Stimulated activated CD4-positive, alpha-beta T cell treated with anti-CD3 and anti-CD28 coated beads, Interleukin-15, amount 100 ng/mL, for 24 hours (primary cell): Measurements from ENCODE around the gene SPON2.

ENCODE experiments used
- DNase-seq: peaks from one replicate; pipeline ENCODE4 v3.0.0-alpha.2; 2020

The SPON2 gene

DNA sequence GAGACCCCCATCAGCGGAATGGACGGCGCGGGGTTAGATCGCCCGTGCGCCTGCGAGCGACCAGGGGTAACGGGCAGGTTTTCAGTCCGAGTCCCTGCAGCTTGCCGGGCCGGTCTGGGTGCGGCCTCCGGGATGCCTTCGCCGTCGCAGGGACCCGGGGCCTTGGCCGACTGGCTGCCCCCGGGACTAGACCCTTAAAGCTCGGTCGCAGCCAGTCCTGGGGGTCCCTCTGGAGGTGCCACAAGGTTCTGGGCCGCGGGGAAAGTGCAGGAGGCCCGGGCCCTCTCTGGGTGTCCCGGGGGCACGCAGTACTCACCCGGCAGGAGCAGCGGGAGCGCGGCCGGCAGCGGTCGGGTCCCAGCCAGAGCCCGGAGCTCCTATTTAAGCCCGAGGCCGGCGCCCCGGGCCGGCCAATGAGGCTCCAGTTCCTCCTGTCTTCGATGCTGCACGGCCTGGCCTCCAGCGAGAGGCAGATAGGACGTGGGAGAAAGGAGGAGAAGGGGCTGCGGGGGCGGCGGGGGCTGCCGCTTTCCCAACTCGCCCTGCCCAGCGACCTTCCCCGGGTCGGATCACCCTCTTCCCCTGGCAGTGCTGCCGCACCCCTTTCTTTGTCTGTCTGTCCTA, at the start of gene SPON2:
Gene SPON2, minus strand, starts transcription at position 356 of the 624 bp plus-strand sequence.
- DNase-seq: no peak

DNA sequence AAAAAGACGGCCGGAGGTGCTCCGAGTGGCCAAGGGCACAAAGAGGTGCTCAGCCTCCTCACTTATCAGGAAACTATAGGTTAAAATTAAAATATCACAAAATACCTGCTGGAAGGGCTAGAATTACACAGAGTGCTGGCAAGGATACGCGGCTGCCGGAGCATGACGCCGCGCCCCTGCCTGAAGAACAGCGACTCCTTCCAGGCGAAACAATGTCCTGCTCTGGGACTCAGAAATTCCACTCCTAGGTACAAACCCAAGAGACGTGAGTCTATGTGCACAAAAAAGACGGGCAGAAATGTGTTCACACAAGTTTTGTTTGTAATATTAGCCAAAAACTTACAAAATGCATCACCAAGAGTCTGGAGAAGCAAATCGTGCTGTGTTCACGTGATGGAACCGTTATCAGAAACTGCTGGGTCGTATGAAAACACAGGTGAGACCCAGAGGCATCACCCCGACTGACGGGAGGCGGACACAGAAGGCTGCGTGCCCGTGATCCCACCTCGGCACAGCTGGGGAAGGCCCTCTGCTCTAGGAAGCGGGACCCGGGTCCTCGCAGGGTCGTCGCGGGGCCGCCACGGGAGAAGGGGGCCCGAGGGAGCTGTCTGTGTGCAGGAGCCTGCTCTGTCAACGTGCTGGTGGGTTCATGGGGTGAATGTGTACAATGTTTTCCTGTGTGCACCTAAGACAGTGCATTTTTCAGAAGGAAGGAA, 48.9 kb upstream of the SPON2 start:
- DNase-seq: no peak

DNA sequence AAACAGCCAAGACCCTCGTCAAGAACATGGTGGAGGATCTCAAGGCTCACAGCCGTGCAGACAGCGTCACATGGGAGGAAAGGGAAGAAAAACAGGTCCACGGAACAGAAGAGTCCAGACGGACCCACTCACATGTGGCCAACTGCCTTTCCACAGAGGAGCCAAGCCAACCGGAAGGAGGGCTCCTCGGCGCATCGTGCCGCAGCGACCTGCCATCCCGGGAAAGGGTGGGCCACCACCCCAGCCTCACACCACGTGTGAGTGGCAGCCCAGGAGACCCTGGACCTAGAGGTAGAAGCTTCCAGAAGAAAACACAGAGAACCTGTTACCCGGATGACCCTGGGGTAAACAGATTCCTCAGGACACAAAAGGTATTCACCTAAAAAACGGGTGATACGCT, 48.2 kb upstream of the SPON2 start:
- DNase-seq: no peak

DNA sequence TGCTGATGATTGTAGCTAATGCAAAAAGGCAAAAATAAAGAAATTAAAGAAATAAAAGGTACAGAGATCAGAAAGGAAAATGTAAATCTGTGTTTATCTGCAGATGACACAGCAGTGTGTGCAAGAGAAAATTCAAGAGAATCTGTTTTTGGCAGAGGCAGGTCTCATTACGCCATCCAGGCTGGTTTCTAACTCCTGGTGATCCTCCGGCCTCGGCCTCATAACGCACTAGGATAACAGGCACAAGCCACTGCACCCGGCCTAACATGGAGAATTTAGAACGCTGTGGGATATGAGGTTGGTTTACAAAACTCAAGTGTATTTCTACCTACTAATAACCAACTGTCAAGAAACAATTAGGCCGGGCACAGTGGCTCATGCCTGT, 47.2 kb upstream of the SPON2 start:
- no peak for DNase-seq

DNA sequence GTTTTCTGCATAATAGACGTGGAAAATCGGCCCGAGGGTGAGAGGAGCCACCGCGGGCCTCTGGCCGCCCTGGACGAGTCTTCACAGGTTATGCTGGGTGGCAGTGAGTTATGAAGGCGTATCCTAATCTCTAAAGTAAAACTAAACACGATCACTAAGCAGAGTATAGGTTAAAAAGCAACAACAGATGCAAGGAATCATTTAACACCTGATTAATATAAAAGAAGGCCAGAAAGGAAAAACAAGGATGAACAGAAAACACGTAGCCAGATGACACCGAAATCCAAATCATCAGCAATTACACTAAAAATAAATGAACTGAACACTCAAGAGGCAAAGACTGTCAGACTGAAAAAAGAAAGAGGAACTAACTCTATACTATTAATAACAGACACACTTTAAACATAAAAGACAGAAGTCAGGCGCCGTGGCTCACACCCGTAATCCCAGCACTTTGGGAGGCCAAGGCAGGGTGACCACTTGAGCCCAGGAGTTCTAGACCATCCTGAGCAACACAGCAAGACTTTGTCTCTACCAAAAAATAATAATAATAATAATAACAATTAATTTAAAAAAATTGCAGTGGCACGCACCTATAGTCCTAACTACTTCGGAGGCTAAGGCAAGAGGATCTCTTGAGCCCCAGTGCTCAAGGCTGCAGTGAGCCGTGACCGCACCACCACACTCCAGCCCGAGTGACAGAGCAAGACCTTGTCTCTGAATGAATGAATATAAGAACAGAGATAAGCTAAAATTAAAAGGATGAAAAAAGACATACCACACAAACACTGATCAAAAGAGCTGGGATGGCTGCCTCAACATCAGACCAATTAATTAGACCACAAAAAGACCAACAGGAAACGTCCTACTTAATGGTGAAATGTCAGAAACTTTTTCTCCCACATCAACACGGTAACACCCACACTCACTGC, 46.5 kb upstream of the SPON2 start:
- no peak for DNase-seq

DNA sequence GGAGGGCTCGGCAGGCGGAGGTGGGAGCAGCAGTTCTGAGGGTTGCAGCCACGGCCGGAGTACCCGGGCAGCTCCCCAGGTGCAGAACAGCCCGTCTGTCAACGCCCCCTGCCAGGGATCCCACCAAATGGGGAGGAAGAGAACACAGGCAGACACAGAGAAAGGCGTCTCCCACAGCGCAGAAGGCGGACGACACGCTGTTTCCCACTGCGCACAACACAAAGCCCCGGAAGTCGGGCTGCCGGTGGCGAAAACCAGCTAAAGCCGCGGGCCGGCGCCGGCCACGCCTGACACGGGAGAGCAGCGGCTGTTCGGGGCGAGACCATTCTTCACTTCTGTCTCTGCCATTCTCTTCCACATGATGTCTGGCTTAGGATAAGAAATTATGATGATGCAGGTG, 45.0 kb upstream of the SPON2 start:
- no peak for DNase-seq

DNA sequence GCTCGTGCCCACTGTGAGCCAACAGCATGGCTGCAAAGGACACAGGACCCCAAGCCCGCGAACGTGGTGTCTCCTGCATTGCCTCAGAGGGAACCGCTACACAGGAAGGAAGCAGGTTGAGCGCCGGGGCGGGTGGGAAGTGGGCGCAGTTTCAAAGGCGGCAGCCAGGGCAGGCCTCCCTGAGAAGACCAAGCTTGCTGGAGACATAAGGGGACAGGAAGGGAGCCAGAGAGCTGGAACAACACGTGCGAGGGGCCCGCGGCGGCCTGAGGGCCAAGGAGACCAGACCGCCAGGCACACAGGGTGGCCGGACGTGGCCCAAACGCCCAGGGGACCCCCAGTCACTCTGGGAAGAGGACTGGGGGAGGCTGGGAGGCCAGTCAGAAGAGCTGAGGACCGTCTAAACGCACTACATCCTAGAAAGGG, 44.5 kb upstream of the SPON2 start:
- peak; percentile 79 for DNase-seq

DNA sequence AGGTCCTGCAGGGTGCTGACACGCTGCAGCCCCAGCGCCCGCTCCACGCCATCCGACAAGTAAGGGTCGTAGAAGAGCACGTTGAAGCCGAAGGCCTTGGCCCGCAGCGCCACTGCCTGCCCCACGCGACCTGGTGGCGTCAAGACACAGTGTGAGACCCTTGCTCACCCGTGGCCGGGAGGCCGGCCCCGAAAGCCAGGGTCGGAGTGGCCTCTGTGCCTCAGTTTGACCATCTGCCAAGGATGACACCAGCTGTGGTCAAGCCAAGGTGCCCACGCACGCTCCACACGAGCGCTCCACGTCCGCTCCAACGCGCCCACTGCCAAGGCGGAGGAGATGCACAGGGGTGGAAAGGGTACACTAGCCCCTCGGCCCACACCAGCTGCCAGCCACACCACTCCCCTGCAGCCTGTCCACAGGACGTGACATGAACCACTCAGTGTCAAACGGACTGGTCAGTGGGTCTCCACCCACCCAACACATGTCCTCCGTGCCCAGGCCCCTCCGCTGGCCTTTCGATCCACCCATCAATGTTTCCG, 43.8 kb upstream of the SPON2 start:
- DNase-seq: no peak

DNA sequence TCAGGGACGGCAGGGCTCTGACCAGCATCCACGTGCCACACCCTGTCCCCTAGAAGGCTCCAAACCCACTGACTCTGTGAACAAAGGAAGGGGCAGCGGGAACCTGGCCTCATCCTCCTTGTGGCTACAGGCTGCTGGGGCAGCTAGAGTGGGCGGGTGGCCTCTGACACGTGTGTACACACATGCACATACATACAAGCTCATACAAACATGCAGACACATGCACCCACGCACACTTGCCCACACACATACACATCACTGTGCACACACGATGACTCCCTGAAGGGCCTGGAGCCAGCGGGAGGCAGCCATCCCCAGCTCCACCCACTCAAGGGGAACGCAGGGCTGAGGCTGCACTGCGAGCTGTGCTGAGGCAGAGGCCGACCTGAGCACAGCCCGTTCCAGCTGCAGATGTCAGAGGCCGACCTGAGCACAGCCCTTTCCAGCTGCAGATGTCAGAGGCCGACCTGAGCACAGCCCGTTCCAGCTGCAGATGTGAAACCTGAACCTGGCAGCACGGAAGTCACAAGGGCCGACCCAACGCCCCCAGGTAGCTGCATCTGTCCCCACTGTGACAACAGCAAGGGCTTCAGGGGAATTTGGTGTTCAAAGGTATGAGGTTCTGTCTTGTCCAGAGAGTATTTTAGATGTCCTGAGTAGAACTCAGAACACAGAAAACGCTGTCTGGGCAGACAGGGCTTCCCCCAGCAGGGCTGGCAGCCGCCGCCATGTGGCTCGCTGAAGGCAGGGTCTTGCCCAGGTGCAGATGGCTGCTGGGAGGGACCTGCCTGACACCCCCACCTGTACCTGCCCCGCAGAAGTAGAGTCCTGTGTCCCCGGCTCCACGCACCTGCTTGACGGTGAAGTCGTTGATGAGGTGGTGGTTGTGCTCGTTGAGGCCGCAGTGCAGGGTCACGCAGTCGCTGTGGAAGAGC, 43.0 kb upstream of the SPON2 start:
- no peak for DNase-seq

DNA sequence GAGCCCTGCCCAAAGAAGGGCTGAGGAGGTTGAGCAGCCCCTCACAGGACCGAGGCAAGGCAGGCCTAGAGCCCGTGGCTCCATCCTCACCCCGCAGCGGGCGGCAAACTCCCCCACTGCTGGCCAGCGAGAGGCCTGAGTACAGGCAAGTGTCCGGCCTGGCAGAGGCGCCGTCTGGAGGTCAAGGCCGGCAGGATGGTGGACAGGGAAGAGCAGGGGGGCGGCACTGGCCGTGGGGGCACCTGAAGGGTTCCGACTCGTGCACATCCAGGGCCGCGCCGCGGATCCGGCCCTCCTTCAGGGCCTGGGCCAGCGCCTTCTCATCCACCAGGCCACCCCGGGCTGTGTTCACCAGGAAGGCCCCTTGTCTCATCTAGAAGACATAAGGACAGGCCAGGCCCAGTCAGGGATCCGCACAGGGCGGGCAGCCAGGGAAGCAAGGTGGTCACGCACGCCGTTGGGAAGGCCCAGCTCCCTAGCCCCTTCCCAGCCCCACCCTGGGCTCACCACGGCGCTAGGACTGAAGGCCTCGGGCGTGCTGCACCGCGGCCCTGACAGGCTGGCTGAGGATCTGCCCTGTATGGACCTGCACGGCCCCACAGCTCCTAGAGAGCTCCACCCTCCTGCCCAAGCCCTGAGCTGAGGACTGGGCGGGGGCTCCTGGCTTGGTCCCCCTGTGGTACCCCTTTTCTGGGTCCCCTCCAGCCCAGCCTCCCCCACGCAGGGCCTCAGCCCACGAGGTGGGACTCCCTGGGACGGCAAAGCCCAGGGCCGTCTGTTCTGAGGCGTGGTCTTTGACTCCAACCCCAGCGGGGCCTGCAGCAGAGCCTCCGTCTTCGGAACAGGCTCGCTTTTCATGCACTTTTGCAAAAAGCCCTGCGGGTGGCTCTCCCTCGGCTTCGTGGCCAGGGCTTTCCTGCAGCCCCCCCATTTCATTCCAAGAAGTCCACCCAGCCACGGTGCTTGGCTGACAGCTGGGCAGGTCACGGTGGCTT, 42.0 kb upstream of the SPON2 start:
- DNase-seq: no peak

DNA sequence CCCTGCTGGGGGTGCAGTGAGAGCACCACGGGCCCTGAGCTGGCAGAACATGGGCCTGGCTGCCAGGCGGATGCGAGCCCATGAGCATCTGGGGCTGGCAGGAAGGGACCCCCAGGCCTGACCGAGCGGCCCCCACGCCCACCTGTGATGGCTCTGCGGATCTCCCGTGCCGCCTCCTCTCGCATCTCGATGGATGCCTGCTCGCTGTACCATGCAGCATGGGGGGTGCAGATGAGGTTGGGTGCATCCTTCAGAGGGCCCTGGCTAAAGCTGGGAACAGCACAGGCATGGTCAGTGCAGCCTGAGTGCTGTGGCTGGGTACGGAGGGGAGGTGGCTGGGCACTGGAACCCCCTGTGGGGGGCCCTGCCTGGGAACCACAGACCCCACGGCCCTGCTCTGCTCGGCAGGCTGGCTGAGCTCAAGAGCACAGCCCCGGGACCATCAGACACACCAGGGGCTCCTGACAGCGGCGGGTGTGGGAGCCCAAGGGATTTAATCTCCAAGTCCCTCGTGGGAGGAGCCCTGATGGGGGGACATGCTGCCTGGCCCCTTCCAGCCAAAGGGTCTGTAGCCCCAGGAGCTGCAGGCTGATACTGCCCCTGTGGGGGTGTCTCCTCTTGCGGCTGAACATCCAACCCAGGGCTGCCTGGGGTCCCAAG, 41.1 kb upstream of the SPON2 start:
- no peak for DNase-seq

DNA sequence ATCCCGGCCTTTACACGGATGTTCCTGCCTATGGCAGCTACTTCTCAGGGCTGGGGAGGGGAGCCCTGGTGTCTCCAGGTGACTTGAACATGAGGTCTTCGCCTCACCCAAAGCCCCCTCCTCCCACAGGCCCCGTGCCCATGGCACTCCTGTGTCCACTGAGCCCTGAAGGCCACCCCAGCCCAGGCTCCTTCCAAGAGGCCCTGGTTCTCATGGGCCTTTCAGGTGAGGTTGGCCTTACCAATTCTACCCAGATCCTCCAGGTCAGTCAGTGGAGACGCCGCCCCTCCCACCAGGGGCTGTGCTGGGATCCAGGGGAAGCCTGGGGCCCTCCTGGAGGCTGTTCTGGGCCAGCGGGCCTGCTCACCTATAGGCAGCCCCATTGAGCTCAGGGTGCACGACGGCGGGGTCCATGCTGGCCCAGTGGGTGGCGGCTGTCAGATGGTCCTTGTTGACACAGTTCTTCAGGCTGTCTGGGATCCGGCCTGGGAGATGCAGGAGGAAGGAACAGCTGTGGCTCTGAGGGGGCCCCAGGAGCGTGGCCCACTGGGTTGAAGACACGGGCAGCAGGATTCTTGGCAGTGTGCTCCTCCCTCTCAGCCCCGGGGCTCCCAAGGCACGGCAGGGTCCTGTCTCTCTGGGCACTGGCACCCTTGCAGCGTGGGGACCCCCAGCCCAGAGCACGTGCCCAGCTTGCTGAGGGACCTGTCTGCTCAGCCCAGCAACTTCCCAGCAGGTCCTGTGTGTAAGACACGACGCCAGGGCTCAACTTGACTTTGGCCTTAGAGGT, 40.4 kb upstream of the SPON2 start:
- no peak for DNase-seq

DNA sequence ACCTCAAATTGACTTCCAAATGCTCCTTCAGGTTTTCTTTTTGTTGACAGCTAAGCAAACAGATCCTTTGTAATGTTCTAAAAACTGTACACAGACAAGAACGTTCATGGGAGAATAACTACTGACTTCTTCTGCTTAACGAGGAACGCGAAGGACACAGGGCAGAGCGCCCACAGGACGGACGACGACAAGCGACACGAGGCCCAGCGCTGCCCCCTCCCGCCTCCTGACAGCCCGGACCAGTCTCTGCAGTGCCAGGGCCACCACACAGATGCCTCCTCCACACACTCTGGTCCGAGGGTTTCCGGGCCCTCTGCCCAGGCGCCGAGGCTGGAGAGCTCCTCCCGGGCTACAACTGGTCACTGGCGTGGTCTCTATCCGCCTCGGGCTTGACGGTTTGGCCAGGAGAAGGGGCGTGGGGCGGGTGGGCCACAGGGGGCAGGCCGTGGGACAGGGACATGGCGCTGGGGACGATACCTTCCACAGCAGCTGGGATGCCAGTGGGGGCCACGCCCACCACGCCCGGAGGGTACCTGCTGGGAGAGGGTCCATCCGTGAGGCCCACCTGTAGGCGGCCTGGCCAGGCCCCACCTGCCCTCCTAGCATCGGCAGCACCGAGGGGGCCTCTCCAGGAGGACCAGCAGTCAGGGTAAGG, 39.6 kb upstream of the SPON2 start:
- no peak for DNase-seq

DNA sequence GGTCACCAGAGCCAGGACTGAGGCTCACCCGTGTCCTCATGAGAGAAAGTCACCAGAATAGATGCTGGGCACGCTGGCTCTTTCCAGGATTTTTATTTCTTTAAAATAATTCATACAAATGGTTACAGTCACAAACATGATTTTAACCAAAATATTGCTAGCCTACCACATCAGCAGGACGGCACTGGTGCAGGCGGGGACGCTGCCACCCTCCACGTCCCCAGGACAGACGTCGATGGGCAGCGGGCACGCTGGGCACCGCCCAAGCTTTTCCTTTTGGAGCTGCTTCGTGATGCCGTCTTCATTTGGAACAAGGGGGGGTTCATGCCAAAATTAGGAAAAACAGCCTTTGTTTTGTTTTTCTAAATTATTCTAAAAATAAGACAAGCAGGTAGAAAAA, 39.0 kb upstream of the SPON2 start:
- no peak for DNase-seq

DNA sequence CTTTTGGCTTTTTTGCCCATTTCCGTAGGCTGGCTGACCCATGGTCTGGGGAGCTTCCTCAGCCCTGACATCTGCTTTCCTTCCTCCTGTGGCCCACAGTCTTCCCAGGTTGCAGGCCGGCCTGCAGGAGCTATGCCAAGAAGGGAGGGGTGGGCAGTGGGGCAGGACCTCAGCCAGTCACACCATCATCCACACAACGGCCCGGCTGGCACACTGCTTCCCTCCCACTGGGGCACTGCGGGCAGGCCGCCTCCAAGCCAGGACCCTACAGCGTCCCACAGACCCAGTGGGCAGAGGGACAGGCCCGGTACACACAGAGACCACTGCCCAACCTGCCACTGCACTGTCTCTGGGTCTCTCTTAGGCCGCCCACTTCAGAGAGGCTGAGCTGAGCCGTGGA, 38.6 kb upstream of the SPON2 start:
- DNase-seq: no peak

DNA sequence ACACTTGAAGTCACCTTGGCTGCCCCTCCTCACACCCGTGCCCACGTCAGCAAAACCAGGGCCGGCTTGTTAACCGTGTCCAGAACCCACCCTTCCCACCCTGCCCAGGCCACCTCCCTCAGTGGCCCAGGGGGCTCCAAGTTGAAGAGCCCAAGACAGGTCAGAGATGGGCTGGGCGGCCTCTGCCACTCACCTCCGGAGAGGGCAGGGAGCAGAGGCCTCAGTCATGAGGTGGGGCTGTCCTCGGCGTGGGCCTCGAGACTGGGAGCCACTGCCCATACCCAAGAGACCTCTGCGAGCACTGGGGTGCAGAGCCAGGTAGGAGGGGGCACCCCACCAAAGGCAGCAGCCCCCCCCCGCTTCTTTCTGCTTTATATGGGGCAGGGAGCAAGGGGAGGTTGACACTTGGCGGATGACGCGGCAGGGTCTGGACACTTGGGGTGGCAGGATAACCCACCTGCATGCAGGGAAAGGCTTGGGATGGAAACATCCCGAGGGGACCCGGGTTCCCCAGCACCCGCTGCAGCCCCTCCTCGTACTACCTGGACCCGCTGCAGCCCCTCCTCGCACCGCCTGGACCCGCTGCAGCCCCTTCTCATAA, 38.0 kb upstream of the SPON2 start:
- DNase-seq: no peak

DNA sequence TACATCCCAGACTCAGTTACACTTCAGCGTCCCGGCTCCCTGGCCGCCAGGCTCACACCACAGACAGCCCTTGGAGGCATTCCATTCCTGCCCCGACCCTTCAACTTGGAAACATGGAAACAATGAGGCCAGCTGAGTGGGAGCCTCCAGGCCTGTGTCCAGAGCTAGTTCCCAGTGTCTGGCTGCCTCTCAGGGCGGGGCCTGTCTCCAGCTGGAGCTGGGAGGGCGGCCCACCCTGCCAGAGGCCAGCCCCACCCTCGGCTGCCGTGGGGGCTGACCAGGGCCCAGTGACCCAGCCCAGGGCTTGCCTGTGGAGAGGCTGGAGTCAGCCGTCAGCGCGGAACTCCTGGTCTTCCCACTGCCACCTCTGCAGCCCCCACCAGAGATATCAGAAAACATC, 37.4 kb upstream of the SPON2 start:
- DNase-seq: peak; percentile 1

DNA sequence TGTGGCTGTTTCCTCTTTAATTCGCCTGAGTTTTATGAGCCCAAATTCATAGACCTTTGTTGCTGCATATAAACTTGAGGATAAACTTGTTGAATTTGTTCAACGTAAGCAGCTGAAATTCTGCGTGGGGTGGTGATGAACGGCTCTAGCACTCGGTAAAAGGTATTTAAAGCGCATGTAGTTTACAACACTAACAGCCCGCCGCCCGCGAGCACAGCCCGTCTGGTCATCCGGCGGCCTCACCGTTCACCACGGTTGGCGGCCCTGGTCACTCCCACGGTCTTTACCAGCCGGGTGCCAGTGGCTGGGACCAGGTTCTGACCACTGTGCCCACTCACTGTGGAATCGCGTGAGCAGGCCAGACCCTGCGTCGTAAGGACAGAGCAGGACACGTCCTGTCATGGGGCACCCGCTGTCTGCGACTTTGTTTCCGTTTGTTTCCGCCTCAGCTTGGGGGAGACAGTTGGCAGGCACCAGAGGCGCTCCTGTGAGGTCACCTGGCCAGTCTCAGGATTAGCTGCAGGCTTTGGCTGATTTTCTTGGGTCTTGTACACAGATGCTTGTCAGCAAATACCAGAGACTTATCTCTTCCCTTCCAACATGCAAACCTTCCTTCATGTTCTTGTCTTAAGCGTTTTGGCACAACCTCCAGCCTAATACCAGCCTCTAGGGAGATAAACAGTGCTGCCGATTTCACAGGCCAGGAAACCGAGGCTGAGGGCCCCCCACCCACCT, 36.8 kb upstream of the SPON2 start:
- DNase-seq: peak; percentile 1
